HG03108 (cell line): Measurements from ENCODE around the gene KIAA0513.

Experiments used
- ATAC-seq: cut with Tn5 transposase; IDR thresholded peaks from one replicate; pipeline ENCODE4 v1.9.1; 2021; ENCODE audit warnings: moderate library complexity; ENCODE audit not compliant: unreplicated experiment

KIAA0513 gene

DNA sequence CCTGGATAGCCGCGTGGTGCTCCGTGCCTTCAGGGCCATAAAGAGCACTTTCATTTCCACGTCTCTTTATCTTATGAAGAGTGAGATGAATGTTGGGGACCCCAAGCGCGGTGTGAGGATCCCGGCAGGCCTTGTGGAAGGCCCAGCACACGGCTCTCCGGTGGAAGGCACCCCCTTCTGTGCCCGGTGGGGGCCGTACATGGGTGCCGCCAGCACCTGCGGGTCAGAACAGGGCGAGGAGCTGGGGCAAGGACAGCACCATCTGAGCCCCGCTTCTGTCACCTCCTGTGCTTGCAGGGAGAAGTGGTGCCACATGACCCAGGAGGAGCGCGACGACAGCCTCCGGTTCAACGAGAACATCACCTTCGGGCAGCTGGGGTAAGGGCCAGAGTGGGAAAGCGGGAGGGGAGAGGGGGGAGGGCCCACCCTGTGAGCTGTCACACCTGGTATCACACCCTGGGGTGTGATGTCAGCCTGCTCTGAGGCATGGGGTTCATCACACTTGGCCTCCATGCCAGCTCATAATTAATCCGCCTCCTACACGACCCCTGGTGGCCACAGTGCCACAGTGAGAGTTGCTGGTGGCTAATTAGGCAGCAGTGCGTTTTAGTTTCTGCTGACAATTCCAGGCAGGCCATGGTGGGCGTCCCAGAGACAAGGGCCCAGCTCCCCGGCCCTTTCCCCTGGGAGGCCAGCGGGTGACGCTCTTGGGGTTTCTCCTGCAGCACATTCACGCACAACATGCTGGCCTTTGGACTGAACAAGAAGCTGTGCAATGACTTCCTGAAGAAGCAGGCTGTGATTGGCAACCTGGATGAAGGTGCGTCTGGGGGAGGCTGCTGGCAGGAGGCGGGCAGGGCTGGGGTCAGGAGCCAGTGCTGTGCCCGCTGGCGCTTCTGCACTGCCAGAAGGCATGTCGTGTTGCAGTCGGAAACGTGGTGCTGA, 59.0 kb downstream of the KIAA0513 start:
- ATAC-seq, result peak; percentile 51

DNA sequence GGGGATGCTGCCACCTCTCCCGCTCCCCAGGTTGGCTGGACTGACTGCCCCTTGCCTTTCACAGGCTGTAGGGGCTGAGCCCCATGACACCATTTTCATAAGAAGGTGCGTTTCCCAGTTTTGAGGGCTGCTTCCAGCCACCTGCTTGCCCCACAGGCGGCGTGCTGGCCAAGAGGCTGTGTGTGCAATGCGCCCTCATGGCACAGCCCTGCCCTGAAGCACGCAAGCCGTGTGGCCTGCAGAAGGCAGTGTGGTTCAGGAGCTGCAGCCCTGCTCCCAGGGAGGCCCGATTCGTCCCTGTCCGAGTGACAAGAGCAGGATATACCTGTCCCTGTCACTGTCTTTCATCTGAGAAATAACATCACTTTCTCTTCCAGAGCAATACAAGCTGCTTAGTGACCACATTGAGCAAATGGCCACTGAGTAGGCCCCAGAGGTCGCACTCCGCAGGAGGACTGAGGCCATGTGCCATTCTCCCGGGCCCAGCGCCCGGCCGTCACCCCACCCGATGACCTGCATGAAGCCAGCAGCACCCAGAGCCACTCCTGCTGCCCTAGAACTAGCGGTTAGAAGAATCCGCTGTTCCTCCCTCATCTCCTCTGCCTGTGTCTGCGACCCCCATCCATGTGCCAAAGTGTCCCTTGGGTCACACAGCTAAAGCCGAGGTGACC, 60.4 kb downstream of the KIAA0513 start:
- ATAC-seq, result no peak

DNA sequence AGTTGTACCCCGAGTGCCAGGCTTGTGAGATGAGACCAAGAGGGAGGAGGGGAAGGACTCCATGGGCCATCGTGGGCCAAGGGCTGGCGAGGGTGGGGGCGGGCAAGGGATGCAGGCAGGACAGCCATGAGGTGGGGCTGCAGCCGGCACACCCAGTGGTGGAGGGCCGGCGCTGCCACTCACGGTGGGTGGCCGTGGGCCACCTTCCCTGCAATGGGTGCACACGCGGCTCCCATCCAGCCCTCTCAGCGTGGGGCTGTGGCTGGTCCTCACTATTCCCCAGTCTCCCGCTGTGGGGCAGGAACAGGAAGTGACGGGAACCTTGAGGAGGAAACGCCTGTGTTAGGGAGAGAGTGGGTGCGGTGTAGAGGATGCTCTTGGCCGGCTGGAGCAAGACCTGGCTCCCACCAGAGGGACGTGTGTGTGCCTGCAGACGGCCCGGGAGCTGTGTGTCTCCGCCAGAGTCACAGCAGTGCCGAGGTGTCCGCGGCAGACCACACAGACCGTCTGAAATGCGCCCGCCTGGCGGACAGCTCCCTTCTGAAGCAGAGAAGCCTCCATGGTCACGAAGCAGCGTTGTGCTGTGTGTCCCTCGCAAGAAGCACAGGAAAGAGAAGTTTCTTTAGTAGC, 61.1 kb downstream of the KIAA0513 start:
- ATAC-seq, result no peak

DNA sequence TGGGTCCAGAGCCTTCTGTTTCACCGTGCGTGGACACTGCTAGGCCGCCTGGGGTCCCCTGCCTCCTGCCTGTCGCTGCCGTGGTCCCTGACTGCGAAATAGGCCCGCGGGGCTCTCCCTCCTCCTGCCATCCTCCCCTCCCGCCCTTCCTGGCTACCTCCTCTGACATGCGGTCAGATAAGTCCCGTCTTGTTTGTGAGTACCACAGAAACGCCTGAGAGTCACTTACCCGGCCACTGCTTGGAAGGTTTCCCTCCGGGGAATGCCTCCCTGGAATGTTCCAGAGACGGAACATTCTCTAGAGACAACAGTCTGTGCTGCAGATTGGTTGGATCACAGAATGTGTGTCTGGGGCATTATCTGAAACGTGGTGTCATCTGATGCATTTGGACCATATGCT, 61.9 kb downstream of the KIAA0513 start:
- no peak for ATAC-seq

DNA sequence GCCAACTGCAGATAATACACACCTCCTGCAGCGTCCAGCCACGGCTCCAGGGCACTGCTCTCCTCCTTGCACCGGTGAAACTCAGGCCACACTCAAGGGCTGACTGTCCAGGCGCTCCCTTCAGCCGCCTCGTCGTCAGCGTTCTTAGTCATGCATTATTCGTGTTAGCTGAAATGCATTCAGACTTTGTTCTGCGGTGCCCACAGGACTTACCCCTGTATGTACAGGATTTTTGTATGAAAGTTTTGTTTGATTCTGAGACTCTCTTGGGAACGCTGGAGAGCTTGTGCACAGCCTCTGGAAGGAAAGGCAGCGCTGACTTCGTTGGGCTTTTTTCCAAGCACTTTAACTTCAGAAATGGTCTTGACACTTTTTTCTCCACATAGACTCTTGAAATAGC, 62.6 kb downstream of the KIAA0513 start:
- ATAC-seq, result no peak

DNA sequence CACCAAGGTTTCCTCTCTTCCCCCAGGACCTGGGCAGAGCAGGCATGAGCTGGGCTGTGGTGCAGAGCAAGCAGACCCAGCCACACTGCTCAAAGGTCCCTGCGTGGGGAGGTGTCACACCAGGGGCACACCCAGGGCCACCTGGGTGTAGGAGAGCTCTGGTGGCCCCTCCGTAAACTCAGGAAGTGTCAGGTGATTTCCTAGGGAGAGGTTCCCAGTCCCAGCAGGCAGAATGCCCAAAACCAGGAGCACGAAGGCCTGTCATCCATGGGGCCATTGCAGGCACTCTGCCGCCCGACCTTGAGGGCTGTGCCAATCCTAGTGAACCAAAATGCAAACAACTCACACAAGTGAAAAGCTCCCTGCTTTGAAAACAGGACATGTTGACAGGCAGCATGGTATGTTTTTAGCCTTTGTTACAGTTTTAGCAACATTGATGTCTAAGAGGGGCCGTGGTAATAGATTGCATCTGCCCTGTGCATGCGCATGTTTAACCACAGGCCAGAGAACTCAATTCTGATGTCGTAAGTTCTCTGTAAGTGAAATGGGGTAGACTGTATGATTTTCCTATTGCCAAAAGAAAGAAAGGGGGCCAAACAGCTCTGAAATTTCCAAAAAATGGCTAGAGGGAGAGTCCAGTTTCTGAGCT, 63.4 kb downstream of the KIAA0513 start:
- no peak for ATAC-seq

DNA sequence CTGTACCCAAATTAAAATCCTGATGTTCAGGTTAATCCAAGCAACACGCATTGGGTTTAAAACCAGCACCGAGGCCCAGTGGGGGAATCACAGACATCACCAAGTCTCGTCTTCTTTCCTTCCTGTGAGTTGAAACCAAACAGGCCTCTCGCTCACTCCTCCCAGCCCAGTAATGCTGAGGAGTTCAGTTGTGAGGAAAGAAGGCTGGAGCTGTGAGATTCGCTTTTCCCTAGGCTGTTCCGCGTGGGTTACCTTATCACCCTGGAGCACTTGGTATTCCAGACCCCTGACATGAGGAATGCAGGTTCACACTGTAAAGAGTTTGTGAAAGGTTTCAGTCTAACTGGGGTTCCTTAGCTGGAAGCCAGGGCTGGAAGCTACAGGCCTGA, 63.9 kb downstream of the KIAA0513 start:
- no peak for ATAC-seq

DNA sequence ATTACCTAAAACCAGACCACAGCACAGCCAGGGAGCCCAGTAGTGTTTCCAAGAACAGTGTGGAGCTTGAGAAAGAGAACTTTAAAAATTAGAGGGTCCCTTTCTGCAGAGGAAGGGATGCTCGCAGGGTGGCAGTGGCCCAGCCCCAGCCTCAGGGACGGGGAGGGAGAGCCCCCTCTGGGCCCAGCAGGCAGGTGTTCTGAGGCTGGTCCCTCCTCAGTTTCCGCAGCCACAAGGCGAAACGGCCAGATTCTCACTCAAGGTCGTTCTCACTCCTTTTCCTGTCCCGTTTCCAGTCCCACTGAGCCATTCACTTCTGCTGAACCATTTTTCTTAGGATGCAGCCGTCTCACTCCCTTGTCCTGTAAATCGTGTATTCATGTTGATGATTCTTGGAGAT, 64.7 kb downstream of the KIAA0513 start:
- ATAC-seq, result no peak

DNA sequence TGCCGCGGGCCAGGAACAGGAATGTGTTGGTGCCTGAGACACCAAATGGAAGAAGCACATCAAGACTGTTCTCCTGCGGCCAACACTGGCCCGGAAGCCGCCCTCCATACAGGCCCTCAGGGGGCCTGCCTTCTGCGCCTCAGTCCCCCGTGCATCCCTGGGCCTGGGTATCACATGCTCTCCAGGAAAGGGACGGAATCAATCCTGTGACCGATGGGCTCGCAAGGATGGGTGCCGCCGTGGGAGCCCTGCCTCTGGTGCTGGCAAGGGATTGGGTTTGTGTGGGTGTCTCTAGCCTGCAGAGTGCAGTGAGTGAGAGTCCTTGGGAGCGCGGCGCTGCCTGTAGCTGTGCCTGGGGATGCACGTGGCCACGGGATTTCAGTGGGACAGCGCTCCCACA, 65.3 kb downstream of the KIAA0513 start:
- no peak for ATAC-seq

DNA sequence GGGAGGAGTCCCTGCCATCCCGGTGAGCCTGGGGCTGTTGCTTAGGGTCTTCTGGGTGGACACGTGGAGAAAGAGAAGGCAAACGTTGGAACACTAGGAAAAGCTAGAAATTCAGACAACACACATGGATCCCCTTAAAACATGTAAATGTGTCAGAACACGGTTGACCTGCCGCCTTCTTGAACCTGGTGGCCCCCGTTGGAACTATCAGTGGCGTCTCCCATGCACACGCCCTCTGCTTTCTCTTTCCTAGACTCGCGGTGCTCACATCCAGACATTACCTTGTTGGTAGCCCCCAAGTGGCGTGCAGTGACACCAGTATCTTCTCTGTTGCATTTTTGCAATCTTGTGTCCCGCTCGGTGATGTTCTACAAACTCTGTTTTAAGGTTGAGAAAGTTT, 66.1 kb downstream of the KIAA0513 start:
- ATAC-seq, result no peak

DNA sequence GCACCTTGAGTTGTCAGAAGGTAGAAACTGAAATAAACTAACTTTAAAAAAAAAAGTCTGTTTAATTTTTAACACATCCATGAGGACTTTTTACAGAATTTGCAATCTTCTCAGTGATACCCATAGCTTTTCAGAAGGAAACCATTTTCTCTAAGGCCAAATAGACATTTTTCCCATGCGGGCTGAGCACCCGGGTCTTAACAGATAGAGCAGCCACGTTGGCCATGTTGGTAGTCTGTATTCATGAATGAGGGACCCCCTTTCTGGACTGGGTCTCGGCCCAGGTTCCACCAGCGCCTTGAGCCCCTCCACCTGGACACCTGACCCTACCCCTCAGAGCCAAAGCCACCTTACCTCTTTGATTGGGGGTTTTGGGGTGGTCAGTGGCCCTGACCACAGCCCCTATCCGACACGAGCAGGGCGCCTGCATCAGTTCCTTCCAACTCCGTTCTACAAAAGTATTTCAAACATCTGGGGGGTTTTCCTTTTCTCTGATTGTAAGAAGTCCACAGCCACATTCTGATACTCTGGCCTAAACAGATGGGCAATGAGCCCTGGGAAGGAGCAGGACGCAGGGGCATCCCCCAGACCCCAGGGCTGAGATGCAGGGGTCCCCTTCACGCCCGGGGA, 66.7 kb downstream of the KIAA0513 start:
- no peak for ATAC-seq

DNA sequence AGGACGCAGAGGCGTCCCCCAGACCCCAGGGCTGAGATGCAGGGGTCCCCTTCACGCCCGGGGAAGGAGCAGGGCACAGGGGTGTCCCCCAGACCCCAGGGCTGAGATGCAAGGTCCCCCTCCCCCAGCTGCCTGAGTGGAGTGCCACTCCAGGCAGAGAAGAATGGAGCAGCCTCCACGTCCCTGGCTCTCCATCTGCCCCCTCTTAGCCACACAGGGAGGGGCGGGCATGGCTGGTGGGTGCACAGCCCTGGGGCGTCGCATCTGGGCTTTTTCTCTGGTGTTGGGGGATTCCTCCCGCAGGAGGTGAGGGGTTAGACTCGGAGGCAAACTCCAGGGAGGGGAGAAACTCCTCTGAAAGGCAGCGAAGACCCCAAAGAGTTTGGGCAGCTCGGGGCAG, 67.2 kb downstream of the KIAA0513 start:
- no peak for ATAC-seq

DNA sequence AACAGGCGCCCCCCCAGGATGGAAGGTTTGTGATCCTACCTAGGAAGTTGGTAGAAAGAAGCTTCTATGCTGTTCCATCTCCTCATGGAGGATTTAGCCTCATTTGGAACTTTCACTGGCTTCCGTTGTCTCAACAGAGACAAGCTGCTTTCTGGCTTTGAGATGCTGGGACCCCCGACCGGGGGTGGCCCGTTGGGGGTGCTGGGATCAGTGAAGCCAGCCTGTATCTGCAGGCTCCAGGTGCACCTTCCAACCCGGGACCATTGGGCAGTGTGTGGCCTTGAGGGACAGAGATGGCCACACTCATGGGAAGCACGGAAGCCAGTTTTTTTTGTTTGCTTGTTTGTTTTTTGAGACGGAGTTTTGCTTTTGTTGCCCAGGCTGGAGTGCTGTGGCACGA, 69.3 kb downstream of the KIAA0513 start:
- no peak for ATAC-seq

DNA sequence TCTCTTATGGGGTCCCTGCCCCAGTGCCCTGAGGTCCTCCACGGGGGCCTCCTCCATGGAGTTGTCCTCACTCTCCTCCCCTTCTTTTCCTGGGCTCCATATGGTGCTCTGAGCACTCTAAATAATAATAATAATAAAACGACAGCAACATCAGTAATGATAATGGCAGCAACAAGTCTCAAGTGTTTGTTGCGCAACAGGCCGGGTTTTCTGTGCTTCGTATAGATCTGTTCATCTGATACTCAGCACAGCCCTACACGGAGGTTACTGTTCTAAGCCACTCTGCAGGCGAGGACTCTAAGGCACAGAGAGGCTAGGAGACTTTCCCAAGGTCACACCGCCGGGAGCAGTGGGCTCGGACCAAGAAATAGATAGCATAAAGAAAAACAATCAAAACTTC, 71.0 kb downstream of the KIAA0513 start:
- no peak for ATAC-seq

DNA sequence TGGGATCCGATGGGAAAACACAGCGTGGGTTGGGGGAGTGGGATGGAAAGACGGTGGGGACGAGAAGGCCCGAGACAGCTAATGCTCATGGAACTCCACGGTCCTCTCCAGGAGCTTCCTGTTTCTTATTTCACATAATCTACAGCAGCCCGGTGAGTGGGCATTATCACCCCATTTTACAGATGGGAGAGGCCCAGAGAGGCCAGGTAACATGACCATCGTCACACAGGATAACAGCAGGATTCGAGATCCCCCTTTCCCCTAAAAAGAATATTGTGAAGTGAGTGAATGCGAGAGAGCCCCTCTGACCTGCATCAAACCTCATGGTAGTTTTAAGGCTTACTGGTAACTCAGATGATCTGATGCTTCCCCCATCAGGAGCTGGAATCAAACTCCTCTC, 72.7 kb downstream of the KIAA0513 start:
- ATAC-seq, result no peak

DNA sequence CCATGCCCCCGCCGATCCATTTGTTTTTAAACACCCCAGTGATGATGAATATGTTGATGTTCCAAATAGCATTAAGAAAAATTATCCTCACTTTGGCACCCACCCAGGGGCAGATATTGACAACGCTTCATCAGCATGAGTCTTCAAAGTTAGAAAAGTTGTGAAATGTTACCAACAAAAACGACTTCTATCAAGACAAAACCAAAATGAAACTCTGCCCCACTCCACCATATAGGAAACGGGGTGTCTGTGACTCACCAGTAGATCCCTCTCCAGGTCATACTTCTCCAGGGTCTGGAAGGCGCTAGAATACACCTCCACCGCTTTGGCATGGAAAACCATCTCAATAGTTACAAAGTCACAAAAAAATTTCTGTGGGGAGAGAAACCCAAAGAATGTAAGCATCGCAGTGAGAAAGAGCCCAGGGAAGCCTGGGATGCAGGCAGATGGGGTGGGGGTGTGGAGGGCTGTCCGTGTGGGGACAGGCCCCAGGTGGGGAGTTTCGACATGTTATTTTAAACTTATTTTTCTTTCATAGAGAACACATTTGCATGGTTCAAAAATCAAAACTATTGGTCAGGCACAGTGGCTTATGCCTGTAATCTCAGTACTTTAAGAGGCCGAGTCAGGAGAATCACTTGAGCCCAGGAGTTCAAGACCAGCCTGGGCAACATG, 74.5 kb downstream of the KIAA0513 start:
- no peak for ATAC-seq

DNA sequence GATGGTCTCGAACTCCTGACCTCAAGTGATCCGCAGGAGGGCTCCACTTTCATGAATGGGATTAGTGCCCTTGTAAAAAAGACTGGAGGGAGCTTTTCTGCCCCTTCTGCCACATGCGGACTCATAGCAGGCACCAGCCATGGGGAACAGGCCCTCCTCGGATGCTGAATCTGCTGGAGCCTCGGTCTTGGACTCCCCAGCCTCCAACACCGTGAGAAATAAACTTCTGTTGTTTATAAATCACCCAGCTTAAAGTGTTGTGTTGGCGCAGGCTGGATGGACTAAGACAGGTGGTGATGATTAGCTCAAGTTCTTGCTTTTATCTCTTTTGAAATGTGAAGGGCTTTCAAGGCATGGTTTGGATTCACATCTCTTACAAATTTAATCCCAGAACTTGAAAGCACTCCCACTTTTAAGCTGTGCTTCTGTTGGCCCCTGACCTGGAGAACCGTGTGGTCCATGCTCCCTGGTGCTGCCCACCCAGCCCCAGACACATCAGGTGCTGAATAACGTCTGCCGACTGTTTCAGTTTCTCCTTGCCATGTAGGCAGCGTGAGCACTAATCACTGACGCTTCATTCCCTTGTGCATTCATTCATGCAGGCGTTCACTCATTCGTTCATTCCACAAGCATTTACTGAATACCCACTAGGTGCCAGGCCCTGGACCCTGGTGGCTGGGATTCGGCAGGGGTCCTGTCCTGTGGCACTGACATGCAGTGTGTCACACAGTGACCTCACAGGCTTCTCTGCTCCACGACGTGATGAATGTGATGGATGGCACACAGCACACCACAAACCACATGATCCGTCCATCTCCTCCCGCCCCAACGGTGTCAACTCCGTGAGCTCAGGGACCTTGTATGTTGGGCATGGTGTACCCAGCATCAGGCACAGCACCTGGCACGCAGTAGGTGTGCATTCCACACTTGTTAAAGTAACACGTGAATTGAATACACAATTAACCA, 75.8 kb downstream of the KIAA0513 start:
- peak; percentile 62 for ATAC-seq

DNA sequence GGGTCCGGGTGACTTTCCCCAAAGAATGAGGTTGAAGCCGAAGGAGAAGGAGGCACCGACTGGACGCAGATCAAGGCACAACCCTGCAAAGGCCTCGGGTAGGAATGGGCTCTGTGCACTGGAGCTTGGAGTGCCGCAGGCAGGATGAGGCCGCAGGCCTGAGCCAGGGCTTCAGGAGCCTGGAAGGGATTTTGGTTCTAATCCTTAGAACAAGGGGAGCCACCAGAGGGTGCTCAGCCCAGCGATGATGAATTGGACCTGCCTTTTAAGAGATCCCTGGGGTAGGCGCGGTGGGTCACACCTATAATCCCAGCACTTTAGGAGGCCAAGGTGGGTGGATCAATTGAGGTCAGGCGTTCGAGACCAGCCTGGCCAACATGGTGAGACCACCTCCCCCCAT, 76.6 kb downstream of the KIAA0513 start:
- no peak for ATAC-seq

DNA sequence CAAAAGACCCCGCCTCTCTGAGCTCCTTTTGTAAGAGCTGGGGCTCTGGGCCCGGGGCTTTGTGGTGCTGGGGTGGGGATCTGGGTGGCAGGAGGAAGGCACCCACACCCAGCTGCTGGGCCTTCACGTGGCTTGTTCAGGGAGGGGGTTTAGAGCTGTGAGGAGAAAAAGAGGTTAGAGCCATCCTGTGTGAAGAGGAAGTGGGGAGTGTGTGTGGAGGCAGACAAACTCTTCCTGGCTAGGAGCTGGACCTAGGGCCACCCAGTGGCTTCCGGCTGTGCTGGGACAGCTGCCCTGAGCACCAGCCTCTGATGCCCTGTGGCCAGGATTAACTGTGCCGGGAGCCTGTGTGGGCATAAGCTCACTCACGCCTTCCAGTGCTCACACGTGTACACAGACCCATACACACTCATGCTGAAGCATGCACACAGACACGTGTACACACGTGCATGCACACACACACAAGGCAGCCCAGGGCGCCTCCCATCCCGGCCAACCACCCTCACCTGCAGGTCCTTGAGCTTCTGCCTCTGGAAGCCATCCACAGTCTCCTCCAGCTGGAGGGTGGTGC, 77.3 kb downstream of the KIAA0513 start:
- ATAC-seq, result peak; percentile 73
